Erythroblast (primary cell): ENCODE measurements around the gene NPAS2.

Source experiments
- GATA1 ChIP-seq: IDR thresholded peaks from 2 replicates; pipeline ENCODE4 v1.6.1; 2011; ENCODE audit warnings: low read depth, mild to moderate bottlenecking, control low read depth, low read length, moderate library complexity
- POLR2A ChIP-seq: IDR thresholded peaks from 2 replicates; pipeline ENCODE4 v1.6.1; 2011; ENCODE audit warnings: mild to moderate bottlenecking, low read length

DNA sequence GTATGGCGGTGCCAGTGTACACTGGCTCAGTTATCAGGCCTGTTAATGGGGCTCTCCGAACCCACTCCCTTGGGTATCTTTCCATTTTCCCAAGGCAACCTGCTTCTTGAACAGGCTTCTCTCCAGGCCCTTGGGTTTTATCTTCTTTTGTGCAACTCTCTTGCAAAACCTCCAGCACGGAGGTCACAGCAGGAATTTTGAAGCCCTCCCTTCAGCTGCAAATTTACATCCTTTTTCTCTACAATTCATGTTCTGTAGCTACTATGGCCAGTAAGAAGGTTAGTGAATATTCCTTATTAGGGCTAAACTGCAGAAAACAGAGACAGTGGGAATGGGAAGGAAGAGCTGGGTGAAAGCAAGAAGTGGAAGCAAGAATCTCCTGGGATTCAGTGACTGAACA, 10.4 kb upstream of the NPAS2 start:
- TF ChIP-seq POLR2A (no peak), GATA1 (no peak)
